HG02763 (cell line): Measurements from ENCODE around the gene HSPH1.

Source experiments
- ATAC-seq: cut with Tn5 transposase; IDR thresholded peaks from one replicate; pipeline ENCODE4 v1.9.1; 2021; ENCODE audit warnings: mild to moderate bottlenecking, moderate library complexity; ENCODE audit not compliant: unreplicated experiment

HSPH1 gene

GRCh38 chr13:31133621-31134020, 28.1 kb downstream of the HSPH1 start:
- no peak for ATAC-seq

GRCh38 chr13:31131470-31131961, 30.2 kb downstream of the HSPH1 start:
- ATAC-seq: no peak

GRCh38 chr13:31129419-31129818, 32.3 kb downstream of the HSPH1 start:
- no peak for ATAC-seq

- ATAC-seq: no peak
These were observed 37.5 kb downstream of the HSPH1 start for GRCh38 chr13:31124204-31124603.

GRCh38 chr13:31122544-31123260, 39.0 kb downstream of the HSPH1 start:
- no peak for ATAC-seq

- ATAC-seq: no peak
These were observed 39.6 kb downstream of the HSPH1 start for GRCh38 chr13:31122143-31122542.

GRCh38 chr13:31121379-31122140, 40.1 kb downstream of the HSPH1 start:
- no peak for ATAC-seq

- ATAC-seq: no peak
These were observed 41.6 kb downstream of the HSPH1 start for GRCh38 chr13:31119966-31120700.

- ATAC-seq: no peak
These were observed 42.2 kb downstream of the HSPH1 start for GRCh38 chr13:31119526-31119925.

- no peak for ATAC-seq
These were observed 45.5 kb downstream of the HSPH1 start for GRCh38 chr13:31116224-31116623.

GRCh38 chr13:31115616-31116015, 46.1 kb downstream of the HSPH1 start:
- no peak for ATAC-seq

- no peak for ATAC-seq
These were observed 47.1 kb downstream of the HSPH1 start for GRCh38 chr13:31114641-31115040.

GRCh38 chr13:31111136-31111535, 50.6 kb downstream of the HSPH1 start:
- ATAC-seq: no peak

GRCh38 chr13:31110617-31111016, 51.1 kb downstream of the HSPH1 start:
- no peak for ATAC-seq

- ATAC-seq: no peak
These were observed 51.5 kb downstream of the HSPH1 start for GRCh38 chr13:31110169-31110568.

- ATAC-seq: no peak
These were observed 54.6 kb downstream of the HSPH1 start for GRCh38 chr13:31107109-31107508.

- ATAC-seq: no peak
These were observed 55.8 kb downstream of the HSPH1 start for GRCh38 chr13:31105856-31106255.

GRCh38 chr13:31105020-31105795, 56.5 kb downstream of the HSPH1 start:
- no peak for ATAC-seq

- no peak for ATAC-seq
These were observed 58.8 kb downstream of the HSPH1 start for GRCh38 chr13:31102905-31103304.

- ATAC-seq: no peak
These were observed 60.1 kb downstream of the HSPH1 start for GRCh38 chr13:31101472-31102170.
